Measurements from ENCODE around the gene HSFX1. TPM values are rescaled to one million over a fixed set of nuclear protein-coding genes. Genes with fewer than 3 reads are reported as not detected.
"Not testable (repeated sequence)": the region's sequence is repeated elsewhere in the genome, so short reads cannot be mapped to it uniquely, and the experiment has no call there.

The HSFX1 gene
- total and polyA plus RNA-seq, 9 of the 15 experiments (the other 6 are each of a cell fraction or from before 2014, with no cell fraction given), result 0.10 TPM; not detected in 8

GRCh38 chrX:149746390-149747007, 27.4 kb upstream of the HSFX1 start:
- CTCF ChIA-PET (ENCODE audit: low intra/inter-chr PET ratio); H3K27ac ChIP-seq (ENCODE audit: extremely low read depth, low read depth, low read length); H2AFZ ChIP-seq (ENCODE audit: low read depth, low read length); DNase-seq (ENCODE audit: extremely low read depth in 1 of 4, low spot score in 3 of 4); H3K9me3 ChIP-seq (replicated peaks; ENCODE audit: control insufficient read depth, insufficient read depth, low read depth, low read length); H3K9me1 ChIP-seq (ENCODE audit: control insufficient read depth, insufficient read depth, low read length); H3K36me3 ChIP-seq (ENCODE audit: control insufficient read depth, insufficient read depth, low read length); FAIRE-seq; H3K27me3 ChIP-seq (ENCODE audit: control insufficient read depth in 2 of 2, insufficient read depth in 2 of 2, low read length in 2 of 2); H3K79me2 ChIP-seq (ENCODE audit: control insufficient read depth, insufficient read depth, low read length); BruUV-seq (replicated peaks); H4K20me1 ChIP-seq (replicated peaks; ENCODE audit: control insufficient read depth, insufficient read depth, low read length); intact Hi-C loops (cut with micrococcal nuclease); POLR2A ChIA-PET; H3K4me2 ChIP-seq (ENCODE audit: insufficient read depth, low read length); in situ Hi-C loops (cut with MboI); H3K9ac ChIP-seq (ENCODE audit: insufficient read depth in 1 of 2, low read depth in 2 of 2, low read length in 2 of 2); H3K4me3 ChIP-seq; H3K4me1 ChIP-seq (replicated peaks in 1 of 2; ENCODE audit: control insufficient read depth in 2 of 2, insufficient read depth in 2 of 2, low read length in 2 of 2): not testable (repeated sequence)
- WGBS (ENCODE audit: insufficient coverage, low coverage, missing lambda C conversion rate), result 0% methylated on average over 1 of the region's 6 CpGs
- ATAC-seq, result peak; percentile 82

- FAIRE-seq, result no peak
- no peak for ATAC-seq
- no peak for TF ChIP-seq CBFA2T3 (IDR thresholded peaks at IDR 0.05)
- no peak for TF ChIP-seq MNT (conservative IDR thresholded peaks at IDR 0.05)
- TF ChIP-seq CBX8 (IDR thresholded peaks at IDR 0.05; ENCODE audit: borderline replicate concordance, extremely low read depth, low read depth, low read length, poor library complexity, severe bottlenecking), result no peak
- no peak for TF ChIP-seq YY1 (IDR thresholded peaks at IDR 0.05; ENCODE audit: borderline replicate concordance in 1 of 3, control insufficient read depth in 1 of 3, extremely low read depth in 1 of 3, insufficient read depth in 3 of 3, insufficient read length in 1 of 3, insufficient replicate concordance in 2 of 3, low read depth in 1 of 3, low read length in 2 of 3)
- TF ChIP-seq ZNF395 (CRISPR knock-in tag; IDR thresholded peaks at IDR 0.05), result no peak
- no peak for TF ChIP-seq SIRT6 (IDR thresholded peaks at IDR 0.05; ENCODE audit: low read depth, low read length)
- no peak for TF ChIP-seq RBBP5 (IDR thresholded peaks at IDR 0.05; ENCODE audit: borderline replicate concordance, insufficient read depth, low read length, poor library complexity, severe bottlenecking)
- TF ChIP-seq IFI16 (CRISPR knock-in tag; IDR thresholded peaks at IDR 0.05), result no peak
- TF ChIP-seq ZNF212 (CRISPR knock-in tag; IDR thresholded peaks at IDR 0.05), result no peak
Observed at GRCh38 chrX:149757206-149758067, 16.4 kb upstream of the HSFX1 start.

More at GRCh38 chrX:149757206-149758067, 16.4 kb upstream of the HSFX1 start:
- no peak for DNase-seq (ENCODE audit: extremely low read depth in 1 of 4, low spot score in 3 of 4)
- Histone ChIP-seq H3K9me3 (replicated peaks; ENCODE audit: control insufficient read depth, insufficient read depth, low read depth, low read length) (no peaks in the 10 kb centered on the region), H3K27ac (ENCODE audit: extremely low read depth, low read depth, low read length) (no peak overlapping the region), H3K27me3 (ENCODE audit: control insufficient read depth in 2 of 2, insufficient read depth in 2 of 2, low read length in 2 of 2) (peaks cover 0 to 7% of the 10 kb centered on the region in 2 experiments; a peak in 1 of 5 replicates), H3K9ac (ENCODE audit: insufficient read depth in 1 of 2, low read depth in 2 of 2, low read length in 2 of 2) (no peak overlapping the region), H3K4me2 (ENCODE audit: insufficient read depth, low read length) (no peak overlapping the region), H3K4me1 (replicated peaks in 1 of 2; ENCODE audit: control insufficient read depth in 2 of 2, insufficient read depth in 2 of 2, low read length in 2 of 2) (peaks cover 0 to 5% of the 10 kb centered on the region in 2 experiments; a peak in 1 of 5 replicates), H3K79me2 (ENCODE audit: control insufficient read depth, insufficient read depth, low read length) (no peaks in the 10 kb centered on the region), H4K20me1 (replicated peaks; ENCODE audit: control insufficient read depth, insufficient read depth, low read length) (no peaks in the 10 kb centered on the region), H3K36me3 (ENCODE audit: control insufficient read depth, insufficient read depth, low read length) (no peaks in the 10 kb centered on the region), H3K4me3 (no peak overlapping the region), H3K9me1 (ENCODE audit: control insufficient read depth, insufficient read depth, low read length) (no peaks in the 10 kb centered on the region), H2AFZ (ENCODE audit: low read depth, low read length) (no peak overlapping the region)
- intact Hi-C loops (cut with micrococcal nuclease) (no loop called here), in situ Hi-C loops (cut with MboI) (no loop called here)
- BruUV-seq (replicated peaks), result no TSS peak
- POLR2A ChIA-PET, result no interaction called here
- WGBS (ENCODE audit: insufficient coverage, low coverage, missing lambda C conversion rate), result 1% methylated on average over 8 of the region's 8 CpGs
- CTCF ChIA-PET (ENCODE audit: low intra/inter-chr PET ratio), result no interaction called here

Data from K562 (cell line).